H1 (cell line): ENCODE data around the gene BCAS3. TPM values are rescaled to one million over a fixed set of nuclear protein-coding genes. Genes with fewer than 3 reads are reported as not detected.

Experiments
- CTCF ChIA-PET: fragments of 300-600 bp; sonication (Branson Sonifier 250); formaldehyde crosslinking; loops from one replicate; lab custom pipeline; 2021; ENCODE audit not compliant: partially characterized antibody; lab: Charles Lee
- POLR2A ChIA-PET: fragments of 300-600 bp; sonication (Branson Sonifier 250); formaldehyde crosslinking; loops from one replicate; lab custom pipeline; 2021; ENCODE audit warnings: inconsistent platforms; ENCODE audit not compliant: partially characterized antibody; lab: Charles Lee
- DNase-seq, 2 experiments: peaks; one replicate each; pipeline versions ENCODE4 v3.0.0 to v3.0.0-alpha.2; 2010 to 2022; ENCODE audit warnings: low spot score in 2 of 2, low read depth in 1 of 2, mixed read lengths in 1 of 2
- FAIRE-seq: peaks from 2 replicates; lab custom pipeline; 2011; peaks lifted over from hg19 to GRCh38; lab: Jason Lieb, UNC
- H2AFZ ChIP-seq: 2 replicates; pipeline ENCODE4 v1.8.1; 2012; ENCODE audit warnings: low read length, inconsistent platforms
- H2AK5ac ChIP-seq: 2 replicates; pipeline ENCODE4 v1.6.1; 2013; ENCODE audit warnings: low read depth, low read length
- H2BK120ac ChIP-seq: replicated peaks from 2 replicates; pipeline ENCODE3; 2013; ENCODE audit warnings: low read depth, low read length, inconsistent platforms
- H2BK12ac ChIP-seq: 2 replicates; pipeline ENCODE4 v1.6.1; 2013; ENCODE audit warnings: low read depth, low read length
- H2BK15ac ChIP-seq: 2 replicates; pipeline ENCODE4 v1.6.1; 2013; ENCODE audit warnings: low read length
- H2BK20ac ChIP-seq: 2 replicates; pipeline ENCODE4 v1.6.1; 2013; ENCODE audit warnings: low read length
- H2BK5ac ChIP-seq: 2 replicates; pipeline ENCODE4 v1.6.1; 2013; ENCODE audit warnings: low read depth, low read length
- H3K14ac ChIP-seq: 2 replicates; pipeline ENCODE4 v1.6.1; 2013; ENCODE audit warnings: inconsistent platforms; ENCODE audit not compliant: insufficient read length
- H3K18ac ChIP-seq: 2 replicates; pipeline ENCODE4 v1.6.1; 2013; ENCODE audit warnings: low read length; ENCODE audit errors: extremely low read depth
- H3K23ac ChIP-seq: 2 replicates; pipeline ENCODE4 v1.6.1; 2013; ENCODE audit warnings: inconsistent platforms; ENCODE audit not compliant: insufficient read length
- H3K23me2 ChIP-seq: 2 replicates; pipeline ENCODE4 v1.6.1; 2013; ENCODE audit warnings: low read depth, low read length
- H3K27ac ChIP-seq: 2 replicates; pipeline ENCODE4 v1.6.1; 2011; ENCODE audit warnings: low read depth, low read length, inconsistent platforms
- H3K27me3 ChIP-seq, 4 experiments: replicated peaks in 1 of 4; 1 replicate in 1 of 4; 2 replicates in 3 of 4; pipeline versions ENCODE4 v1.6.1 to v1.8.1; 2011 to 2013; ENCODE audit warnings: low read length in 3 of 4, mild to moderate bottlenecking in 3 of 4, inconsistent platforms in 2 of 4, mixed read lengths in 2 of 4, moderate library complexity in 1 of 4; ENCODE audit not compliant: control insufficient read depth in 3 of 4, insufficient read depth in 3 of 4; ENCODE audit errors: extremely low read depth in 1 of 4
- H3K36me3 ChIP-seq, 4 experiments: 2 replicates each; pipeline versions ENCODE4 v1.6.1 to v1.8.1; 2011 to 2013; ENCODE audit warnings: mild to moderate bottlenecking in 4 of 4, low read length in 3 of 4, moderate library complexity in 2 of 4, control low read depth in 1 of 4, inconsistent platforms in 1 of 4; ENCODE audit not compliant: insufficient read depth in 4 of 4, control insufficient read depth in 2 of 4
- H3K4ac ChIP-seq: replicated peaks from 2 replicates; pipeline ENCODE3; 2013; ENCODE audit warnings: low read length, low read depth, mixed read lengths, inconsistent platforms; ENCODE audit not compliant: insufficient read length
- H3K4me1 ChIP-seq, 4 experiments: replicated peaks in 1 of 4; 1 replicate in 1 of 4; 2 replicates in 3 of 4; pipeline versions ENCODE4 v1.6.1 to v1.8.1; 2011 to 2013; ENCODE audit warnings: low read length in 3 of 4, inconsistent platforms in 2 of 4, mixed read lengths in 1 of 4; ENCODE audit not compliant: insufficient read depth in 4 of 4, control insufficient read depth in 3 of 4
- H3K4me2 ChIP-seq, 2 experiments: 2 replicates each; pipeline versions ENCODE4 v1.6.1 to v1.8.1; 2011 to 2013; ENCODE audit warnings: low read depth in 2 of 2, low read length in 2 of 2, control low read depth in 1 of 2, inconsistent platforms in 1 of 2, mild to moderate bottlenecking in 1 of 2; ENCODE audit not compliant: insufficient read depth in 1 of 2
- H3K4me3 ChIP-seq, 4 experiments: fragments of 200-600, 300-600 bp in 1 of 4; sonication (generic), shearing (Covaris generic), sonication (Bioruptor Twin) in 1 of 4; 2 replicates each; pipeline versions ENCODE4 v1.5.1 to v1.8.1; 2011 to 2016; ENCODE audit warnings: low read length in 4 of 4, low read depth in 3 of 4, control low read depth in 2 of 4, inconsistent platforms in 2 of 4, mild to moderate bottlenecking in 2 of 4, mixed read lengths in 1 of 4, moderate library complexity in 1 of 4; ENCODE audit not compliant: insufficient read depth in 2 of 4; ENCODE audit errors: extremely low read depth in 1 of 4
- H3K56ac ChIP-seq: replicated peaks from 2 replicates; pipeline ENCODE3; 2013; ENCODE audit warnings: low read depth, mild to moderate bottlenecking, mixed read lengths, low read length, inconsistent platforms; ENCODE audit not compliant: insufficient read length
- H3K79me1 ChIP-seq: 2 replicates; pipeline ENCODE4 v1.6.1; 2013; ENCODE audit warnings: low read depth, low read length, control low read depth
- H3K79me2 ChIP-seq, 2 experiments: 2 replicates each; pipeline versions ENCODE4 v1.6.1 to v1.8.1; 2012 to 2013; ENCODE audit warnings: low read length in 2 of 2, mild to moderate bottlenecking in 2 of 2, inconsistent platforms in 1 of 2; ENCODE audit not compliant: insufficient read depth in 2 of 2, control insufficient read depth in 1 of 2
- H3K9ac ChIP-seq, 4 experiments: replicated peaks in 1 of 4; 1 replicate in 1 of 4; 2 replicates in 3 of 4; pipeline versions ENCODE4 v1.6.1 to v1.8.1; 2011 to 2013; ENCODE audit warnings: low read depth in 3 of 4, low read length in 3 of 4, control low read depth in 2 of 4, mild to moderate bottlenecking in 2 of 4, moderate library complexity in 2 of 4, inconsistent platforms in 1 of 4; ENCODE audit errors: extremely low read depth in 1 of 4
- H3K9me3 ChIP-seq, 2 experiments: 2 replicates each; pipeline versions ENCODE4 v1.6.1 to v1.8.1; 2012 to 2013; ENCODE audit warnings: mild to moderate bottlenecking in 2 of 2, moderate library complexity in 2 of 2, control low read depth in 1 of 2, inconsistent platforms in 1 of 2, low read depth in 1 of 2, low read length in 1 of 2, mixed read lengths in 1 of 2; ENCODE audit not compliant: insufficient read depth in 2 of 2
- H4K20me1 ChIP-seq, 2 experiments: replicated peaks in 1 of 2; 2 replicates each; pipeline versions ENCODE3 to v1.8.1; 2011 to 2013; ENCODE audit warnings: inconsistent platforms in 2 of 2, low read length in 2 of 2, mild to moderate bottlenecking in 1 of 2; ENCODE audit not compliant: insufficient read depth in 2 of 2, control insufficient read depth in 1 of 2
- H4K5ac ChIP-seq: 2 replicates; pipeline ENCODE4 v1.6.1; 2013; ENCODE audit warnings: low read length, low read depth, mixed read lengths, inconsistent platforms; ENCODE audit not compliant: insufficient read length
- H4K8ac ChIP-seq: 2 replicates; pipeline ENCODE4 v1.8.0; 2013; ENCODE audit warnings: mild to moderate bottlenecking, moderate library complexity, low read length, inconsistent platforms; ENCODE audit not compliant: insufficient read depth; ENCODE audit errors: extremely low read depth
- H4K91ac ChIP-seq: replicated peaks from 2 replicates; pipeline ENCODE3; 2013; ENCODE audit warnings: low read length, mixed read lengths, inconsistent platforms; ENCODE audit not compliant: insufficient read length
- BACH1 ChIP-seq: IDR thresholded peaks from 2 replicates; pipeline ENCODE4 v1.6.1; 2012; ENCODE audit warnings: low read length, improper control_type of control experiment
- CTCF ChIP-seq, 3 experiments: IDR thresholded peaks; 1 replicate in 2 of 3; 2 replicates in 1 of 3; pipeline versions ENCODE4 v1.5.1 to v1.6.1; 2011; ENCODE audit warnings: low read length in 3 of 3, mild to moderate bottlenecking in 3 of 3, inconsistent platforms in 2 of 3, low read depth in 1 of 3, moderate library complexity in 1 of 3; ENCODE audit not compliant: insufficient read depth in 1 of 3; ENCODE audit errors: control extremely low read depth in 1 of 3
- E2F6 ChIP-seq: IDR thresholded peaks from 2 replicates; pipeline ENCODE4 v1.6.1; 2012; ENCODE audit warnings: inconsistent platforms
- FOSL1 ChIP-seq: IDR thresholded peaks from 2 replicates; pipeline ENCODE4 v1.6.1; 2011; ENCODE audit warnings: mild to moderate bottlenecking, low read depth, low read length, moderate library complexity; ENCODE audit not compliant: insufficient read depth
- KDM1A ChIP-seq: fragments of 200-600, 300-600 bp; sonication (generic); IDR thresholded peaks from 2 replicates; pipeline ENCODE4 v1.7.1; 2016; ENCODE audit warnings: mild to moderate bottlenecking, low read length, borderline replicate concordance
- POLR2A ChIP-seq, 2 experiments: IDR thresholded peaks; 1 replicate in 1 of 2; 2 replicates in 1 of 2; pipeline ENCODE4 v1.6.1; 2011; ENCODE audit warnings: low read depth in 2 of 2, low read length in 2 of 2, mild to moderate bottlenecking in 2 of 2; ENCODE audit errors: control extremely low read depth in 1 of 2
- POU5F1 ChIP-seq: IDR thresholded peaks from 2 replicates; pipeline ENCODE4 v1.6.1; 2011; ENCODE audit warnings: low read depth, mild to moderate bottlenecking, low read length, moderate library complexity
- SIRT6 ChIP-seq: IDR thresholded peaks from one replicate; pipeline ENCODE4 v1.7.1; 2012; ENCODE audit warnings: low read length, inconsistent platforms
- SIX5 ChIP-seq: IDR thresholded peaks from 2 replicates; pipeline ENCODE4 v1.6.1; 2011; ENCODE audit warnings: mild to moderate bottlenecking, low read depth, low read length
- SP1 ChIP-seq: IDR thresholded peaks from 2 replicates; pipeline ENCODE4 v1.6.1; 2011; ENCODE audit warnings: low read depth, low read length
- SUZ12 ChIP-seq: fragments of 200-600 bp; sonication (generic); IDR thresholded peaks from 2 replicates; pipeline ENCODE4 v1.6.1; 2012; ENCODE audit warnings: mild to moderate bottlenecking, inconsistent platforms, low read length, moderate library complexity, mixed read lengths
- TEAD4 ChIP-seq: IDR thresholded peaks from 2 replicates; pipeline ENCODE4 v1.6.1; 2012; ENCODE audit warnings: low read depth, low read length, inconsistent platforms, mixed read lengths
- WGBS, 2 experiments: shearing (Covaris generic) in 1 of 2; methylation state at CpG; one replicate each; pipeline versions ENCODE4 v1.1.6 to v1.1.7; 2013 to 2015; ENCODE audit warnings: low lambda C conversion rate in 2 of 2, mixed read lengths in 2 of 2, inconsistent platforms in 1 of 2, low coverage in 1 of 2, missing lambda C conversion rate in 1 of 2; ENCODE audit not compliant: insufficient replicate concordance in 2 of 2, insufficient coverage in 1 of 2, insufficient read length in 1 of 2; ENCODE audit errors: extremely low coverage in 1 of 2, missing lambda C conversion rate in 1 of 2; 5-methylcytosine and 5-hydroxymethylcytosine counted together
- polyA plus RNA-seq, 7 experiments: library from polyadenylated mRNA; depleted of rRNA in 3 of 7; stranded (reverse) in 5 of 7; unstranded in 2 of 7; fragments of >200 nt in 5 of 7; fragments of 200-250 nt in 2 of 7; gene quantifications; 1 replicate in 5 of 7; 2 replicates in 1 of 7; 4 replicates in 1 of 7; pipeline versions ENCODE4 v1.2.1 to v1.2.3, GENCODE V29; 2011 to 2013; ENCODE audit warnings: missing spikeins in 2 of 7, mixed read lengths in 2 of 7
- total RNA-seq: library from RNA; stranded (reverse); fragmentation: NEBNext Ultra II Directional; extraction: Animal tissue kit (Norgen Biotek cat#: 25700); gene quantifications from 2 replicates; pipeline ENCODE4 v1.2.1, GENCODE V29; 2021

The BCAS3 gene
- total and polyA plus RNA-seq, 2 of the 8 experiments (the other 6 are each of a cell fraction or from before 2014, with no cell fraction given): 9.9 to 13.3 TPM

- H4K91ac ChIP-seq: peak overlapping the region; percentile 20
- H3K4ac ChIP-seq: no peak overlapping the region
- no peaks in the 10 kb centered on the region for H3K79me2 ChIP-seq
- no peak overlapping the region for H4K5ac ChIP-seq
- H2BK120ac ChIP-seq: no peak overlapping the region
- DNase-seq: no peak
- no peak overlapping the region for H3K23ac ChIP-seq
- H3K27ac ChIP-seq: no peak overlapping the region
- H3K56ac ChIP-seq: no peak overlapping the region
- WGBS, 2 experiments: 87% methylated on average over 11 of the region's 12 CpGs; no CpG with 5 or more reads in 1 of the 2 experiments
- no peak overlapping the region for H3K18ac ChIP-seq
- H3K79me1 ChIP-seq: no peaks in the 10 kb centered on the region
- H4K20me1 ChIP-seq: no peaks in the 10 kb centered on the region
- no peak overlapping the region for H3K9ac ChIP-seq
- no peak overlapping the region for H2AK5ac ChIP-seq
- H3K36me3 ChIP-seq: no peaks in the 10 kb centered on the region
- no peaks in the 10 kb centered on the region for H3K9me3 ChIP-seq
- H4K8ac ChIP-seq: peak overlapping the region; percentile 0; the same call in 1 of the 2 replicates
- peaks cover 0 to 13% (median 8%) of the 10 kb centered on the region in 4 experiments; a peak in 4 of 7 replicates for H3K4me1 ChIP-seq
- H3K4me3 ChIP-seq: no peak overlapping the region
- no peak overlapping the region for H2BK20ac ChIP-seq
- H2AFZ ChIP-seq: no peak overlapping the region
- H3K4me2 ChIP-seq: no peak overlapping the region
- no peak overlapping the region for H2BK12ac ChIP-seq
- H3K23me2 ChIP-seq: peaks cover 3% of the 10 kb centered on the region; the same call in 1 of the 2 replicates
- H3K14ac ChIP-seq: no peak overlapping the region
- H2BK5ac ChIP-seq: no peak overlapping the region
- no peak for FAIRE-seq
- CTCF ChIA-PET: interaction anchor here (0.9 kb wide), 1 partner anchor 44 kb away, joined by 3 read pairs; no protein-coding TSS in a partner anchor
- H3K27me3 ChIP-seq: no peaks in the 10 kb centered on the region
- POLR2A ChIA-PET: no interaction called here
- 0 out of 2 replicates have a peak overlapping the region, but pooled peaks have one; percentile 40 for H2BK15ac ChIP-seq
- no peak for TF ChIP-seq SUZ12
- no peak for TF ChIP-seq KDM1A
- no peak for TF ChIP-seq SP1
- TF ChIP-seq FOSL1: no peak
- no peak for TF ChIP-seq SIRT6
- no peak for TF ChIP-seq CTCF (IDR thresholded peaks at IDR 0.05; ENCODE audit: control extremely low read depth in 1 of 3, insufficient read depth in 1 of 3, low read depth in 1 of 3, low read length in 3 of 3)
- TF ChIP-seq E2F6: no peak
- TF ChIP-seq POU5F1: no peak
- TF ChIP-seq SIX5: no peak
- TF ChIP-seq BACH1: no peak
- no peak for TF ChIP-seq TEAD4
- TF ChIP-seq POLR2A (IDR thresholded peaks at IDR 0.05; ENCODE audit: control extremely low read depth in 1 of 2, low read depth in 2 of 2, low read length in 2 of 2): no peak
These were observed 676.0 kb downstream of the BCAS3 start for GRCh38 chr17:61353615-61354014.
